BLaER1 (cell line): ENCODE data around the gene PPDPF.
"Not testable (repeated sequence)": the region's sequence is repeated elsewhere in the genome, so short reads cannot be mapped to it uniquely, and the experiment has no call there.

Experiments used
- H3K27ac ChIP-seq: shearing (Covaris generic); formaldehyde crosslinking; 2 replicates; pipeline ENCODE4 v1.8.1; 2022
- H3K27me3 ChIP-seq: shearing (Covaris generic); formaldehyde crosslinking; 2 replicates; pipeline ENCODE4 v1.8.1; 2022
- H3K36me3 ChIP-seq: shearing (Covaris generic); formaldehyde crosslinking; 2 replicates; pipeline ENCODE4 v1.8.1; 2022
- H3K4me1 ChIP-seq: shearing (Covaris generic); formaldehyde crosslinking; 2 replicates; pipeline ENCODE4 v1.8.1; 2022
- H3K4me2 ChIP-seq: shearing (Covaris generic); formaldehyde crosslinking; 2 replicates; pipeline ENCODE4 v1.8.1; 2022
- H3K4me3 ChIP-seq: shearing (Covaris generic); formaldehyde crosslinking; 2 replicates; pipeline ENCODE4 v1.8.1; 2022
- H3K9ac ChIP-seq: shearing (Covaris generic); formaldehyde crosslinking; 2 replicates; pipeline ENCODE4 v1.8.1; 2022
- H3K9me3 ChIP-seq: shearing (Covaris generic); formaldehyde crosslinking; 2 replicates; pipeline ENCODE4 v1.8.1; 2022
- H4K20me1 ChIP-seq: shearing (Covaris generic); formaldehyde crosslinking; 2 replicates; pipeline ENCODE4 v1.8.1; 2022
- Cebpa-rat ChIP-seq: shearing (Covaris generic); IDR thresholded peaks from 2 replicates; pipeline ENCODE4 v1.8.1; 2022

Gene PPDPF

DNA sequence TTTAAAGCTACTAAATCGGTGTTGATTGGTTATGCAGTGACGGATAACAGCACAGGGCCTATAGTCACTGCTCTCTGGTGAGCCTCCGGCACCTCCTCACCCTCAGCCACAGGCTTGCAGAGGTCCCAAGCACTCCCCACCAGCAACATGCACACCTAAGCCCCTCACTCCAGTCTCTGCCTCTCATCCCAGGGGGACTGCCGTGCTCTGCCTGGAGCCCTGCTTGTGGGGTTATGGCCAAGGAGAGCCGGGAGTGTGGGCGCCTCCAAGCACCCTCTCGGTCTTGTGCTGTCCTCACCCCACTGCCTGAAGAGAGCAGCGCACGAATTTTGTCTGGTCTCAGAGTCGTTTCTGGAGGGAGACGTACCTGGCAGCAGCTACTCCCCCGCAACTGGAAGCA lies 14.8 kb upstream of the PPDPF start:
- no peaks in the 10 kb centered on the region for H3K36me3 ChIP-seq
- no peaks in the 10 kb centered on the region for H4K20me1 ChIP-seq
- H3K4me3 ChIP-seq: no peak overlapping the region
- TF ChIP-seq Cebpa-rat: no peak
- peaks cover 30% of the 10 kb centered on the region for H3K9me3 ChIP-seq
- 0 out of 2 replicates have a peak, but pooled peaks cover 4% of the 10 kb centered on the region for H3K27me3 ChIP-seq
- H3K4me2 ChIP-seq: no peak overlapping the region
- H3K27ac ChIP-seq: no peak overlapping the region
- no peak overlapping the region for H3K9ac ChIP-seq
- peaks cover 43% of the 10 kb centered on the region for H3K4me1 ChIP-seq

- Histone ChIP-seq H3K27ac (no peak overlapping the region), H3K9me3 (peaks cover 30% of the 10 kb centered on the region), H3K4me1 (peaks cover 34% of the 10 kb centered on the region), H3K4me3 (no peak overlapping the region), H3K4me2 (no peak overlapping the region), H3K27me3 (0 out of 2 replicates have a peak, but pooled peaks cover 4% of the 10 kb centered on the region), H4K20me1 (no peaks in the 10 kb centered on the region), H3K36me3 (no peaks in the 10 kb centered on the region), H3K9ac (no peak overlapping the region)
- TF ChIP-seq Cebpa-rat: no peak
Observed at GRCh38 chr20:63507083-63507743, 13.4 kb upstream of the PPDPF start.

DNA sequence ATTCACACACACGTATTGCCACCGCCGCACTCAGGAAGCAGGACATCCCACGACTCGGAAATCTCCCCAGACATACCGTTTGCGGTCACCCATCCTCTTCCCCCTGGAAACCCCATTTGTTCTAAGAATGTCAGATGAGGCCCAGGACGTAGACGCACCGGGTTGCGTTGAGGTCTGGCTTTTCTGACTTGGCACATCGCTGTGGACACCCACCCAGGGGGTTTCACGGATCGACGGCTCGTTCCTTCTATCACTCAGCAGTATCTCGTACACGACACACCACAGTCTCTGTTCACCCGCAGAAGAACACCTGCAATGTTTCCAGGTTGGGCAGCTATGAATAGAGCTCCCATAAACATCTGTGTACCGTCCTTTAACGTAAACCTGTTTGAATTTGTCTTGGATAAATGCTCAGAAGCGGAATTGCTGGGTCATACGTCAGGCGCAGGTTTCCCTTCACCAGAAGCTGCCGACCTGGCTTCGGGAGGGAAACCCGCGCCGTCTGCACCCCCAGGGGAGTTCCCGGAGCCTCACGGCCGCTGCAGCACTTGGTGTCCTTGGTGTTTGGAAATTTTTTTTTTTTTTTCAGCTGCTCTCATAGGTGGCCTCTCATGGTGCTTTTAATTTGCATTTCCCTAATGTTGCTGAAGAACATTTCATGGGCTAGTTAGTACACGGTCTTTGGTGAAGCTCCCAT lies 12.3 kb upstream of the PPDPF start:
- H3K9ac ChIP-seq: no peak overlapping the region
- TF ChIP-seq Cebpa-rat: no peak
- no peaks in the 10 kb centered on the region for H3K36me3 ChIP-seq
- 0 out of 2 replicates have a peak, but pooled peaks cover 4% of the 10 kb centered on the region for H3K27me3 ChIP-seq
- peaks cover 24% of the 10 kb centered on the region for H3K4me1 ChIP-seq
- H4K20me1 ChIP-seq: no peaks in the 10 kb centered on the region
- H3K4me3 ChIP-seq: no peak overlapping the region
- H3K27ac ChIP-seq: no peak overlapping the region
- peak overlapping the region; percentile 23 for H3K4me2 ChIP-seq
- peaks cover 33% of the 10 kb centered on the region for H3K9me3 ChIP-seq

DNA sequence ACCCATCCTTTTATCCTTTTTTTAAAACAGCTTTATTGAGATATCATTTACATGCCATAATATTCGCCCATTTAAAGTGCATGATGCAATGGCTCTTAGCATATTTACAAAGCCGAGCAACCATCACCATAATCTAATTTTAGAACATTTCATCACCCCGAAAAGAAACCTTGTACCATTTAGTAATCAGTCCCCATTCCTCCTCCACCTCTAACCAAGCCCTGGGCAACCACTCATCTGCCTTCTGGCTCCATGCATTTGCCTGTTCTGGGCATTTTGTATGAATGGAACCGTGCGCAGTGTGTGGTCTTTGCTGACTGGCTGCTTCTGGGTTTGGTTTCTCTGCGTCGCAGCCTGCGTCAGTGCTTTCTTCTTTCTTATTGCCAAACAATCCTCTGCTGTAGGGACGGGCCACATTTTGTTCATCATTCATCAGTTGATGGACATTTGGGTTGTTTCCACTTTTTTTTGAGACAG lies 11.4 kb upstream of the PPDPF start:
- Histone ChIP-seq H3K9me3 (peaks cover 36% of the 10 kb centered on the region), H3K4me2 (no peak overlapping the region), H3K27me3 (0 out of 2 replicates have a peak, but pooled peaks cover 4% of the 10 kb centered on the region), H3K4me1 (peaks cover 18% of the 10 kb centered on the region), H3K9ac (no peak overlapping the region), H3K36me3 (no peaks in the 10 kb centered on the region), H3K4me3 (no peak overlapping the region), H4K20me1 (no peaks in the 10 kb centered on the region), H3K27ac (no peak overlapping the region)
- no peak for TF ChIP-seq Cebpa-rat

- no peak for TF ChIP-seq Cebpa-rat
- Histone ChIP-seq H3K27me3 (no peaks in the 10 kb centered on the region), H3K4me1 (peaks cover 27% of the 10 kb centered on the region), H3K9ac (no peak overlapping the region), H3K4me3 (no peak overlapping the region), H3K4me2 (no peak overlapping the region), H3K9me3 (peaks cover 27% of the 10 kb centered on the region), H3K36me3 (no peaks in the 10 kb centered on the region; the same call in 1 of the 2 replicates), H4K20me1 (no peaks in the 10 kb centered on the region), H3K27ac (no peak overlapping the region)
Observed at GRCh38 chr20:63513207-63513606, 7.4 kb upstream of the PPDPF start.

GRCh38 chr20:63514520-63514919 lies 6.0 kb upstream of the PPDPF start:
- peaks cover 36% of the 10 kb centered on the region for H3K4me1 ChIP-seq
- H3K27ac ChIP-seq, H3K36me3 ChIP-seq, H4K20me1 ChIP-seq, H3K4me3 ChIP-seq, H3K27me3 ChIP-seq, H3K4me2 ChIP-seq, H3K9ac ChIP-seq: not testable (repeated sequence)
- peaks cover 23% of the 10 kb centered on the region for H3K9me3 ChIP-seq

DNA sequence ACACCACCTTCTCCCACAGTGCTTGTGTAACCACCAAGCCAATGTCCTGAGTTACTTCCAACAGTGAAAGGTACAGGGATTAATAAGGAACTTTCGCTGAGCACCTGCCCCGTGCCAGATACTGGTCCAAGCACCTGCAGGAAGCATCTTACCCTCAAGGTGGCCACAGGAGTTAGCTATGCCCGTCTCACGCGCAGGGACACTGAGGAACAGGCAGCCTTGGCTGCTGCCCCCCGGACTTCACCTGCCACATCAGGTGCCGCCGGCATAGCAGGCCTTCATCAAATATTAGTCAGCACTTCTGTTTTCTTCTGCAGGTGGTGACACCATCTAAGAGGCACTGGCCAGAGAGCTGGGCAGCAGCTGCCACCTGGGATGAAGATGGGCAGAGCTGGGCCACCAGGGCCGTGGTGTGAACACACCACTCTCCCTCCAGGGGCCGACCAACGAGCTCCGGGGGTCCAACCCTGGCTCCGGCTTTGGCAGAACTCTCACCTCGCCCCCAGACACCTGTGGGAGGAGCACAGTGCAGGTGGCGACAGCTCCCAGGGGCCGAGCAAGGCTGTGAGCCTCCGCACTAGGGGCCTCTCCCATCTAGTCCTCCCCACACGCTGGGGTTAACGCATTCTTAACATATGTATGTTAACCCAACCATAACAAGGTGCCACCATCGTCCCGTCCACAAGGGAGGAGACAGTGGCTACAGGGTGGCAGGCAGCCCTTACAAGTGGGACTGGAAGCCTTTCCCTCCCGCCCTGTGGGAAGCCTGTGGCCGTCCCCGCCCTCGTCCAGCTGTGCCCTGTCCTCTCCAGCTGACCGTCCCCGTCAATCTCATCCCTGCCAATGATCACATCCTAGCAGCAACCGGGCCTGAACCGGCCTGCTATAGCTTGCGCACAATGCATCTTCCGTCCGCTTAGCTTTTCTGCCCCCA lies 2.9 kb upstream of the PPDPF start:
- TF ChIP-seq Cebpa-rat: no peak
- peak overlapping the region; percentile 95 for H3K4me2 ChIP-seq
- no peak overlapping the region for H3K27ac ChIP-seq
- H3K27me3 ChIP-seq: no peaks in the 10 kb centered on the region
- H3K4me1 ChIP-seq: peaks cover 46% of the 10 kb centered on the region
- H3K9ac ChIP-seq: no peak overlapping the region
- H3K9me3 ChIP-seq: peaks cover 21% of the 10 kb centered on the region
- H3K36me3 ChIP-seq: peaks cover 8% of the 10 kb centered on the region
- H3K4me3 ChIP-seq: no peak overlapping the region
- H4K20me1 ChIP-seq: peaks cover 17% of the 10 kb centered on the region

GRCh38 chr20:63518351-63518861 lies 2.2 kb upstream of the PPDPF start:
- no peak for TF ChIP-seq Cebpa-rat
- H4K20me1 ChIP-seq: peaks cover 23% of the 10 kb centered on the region
- no peak overlapping the region for H3K27ac ChIP-seq
- H3K27me3 ChIP-seq: no peaks in the 10 kb centered on the region
- no peak overlapping the region for H3K4me3 ChIP-seq
- peaks cover 52% of the 10 kb centered on the region for H3K4me1 ChIP-seq
- H3K36me3 ChIP-seq: peaks cover 14% of the 10 kb centered on the region
- no peak overlapping the region for H3K9ac ChIP-seq
- peak overlapping the region; percentile 95 for H3K4me2 ChIP-seq
- peaks cover 24% of the 10 kb centered on the region for H3K9me3 ChIP-seq

- Histone ChIP-seq H3K4me1 (peaks cover 54% of the 10 kb centered on the region), H3K36me3 (peaks cover 21% of the 10 kb centered on the region), H3K9me3 (peaks cover 25% of the 10 kb centered on the region), H3K27ac (peak overlapping the region; percentile 90), H3K4me2 (peak overlapping the region; percentile 95), H3K27me3 (no peaks in the 10 kb centered on the region), H3K4me3 (peak overlapping the region; percentile 78), H4K20me1 (peaks cover 28% of the 10 kb centered on the region), H3K9ac (peak overlapping the region; percentile 92)
- no peak for TF ChIP-seq Cebpa-rat
Observed at GRCh38 chr20:63518946-63519667, 1.5 kb upstream of the PPDPF start.
